ENCODE results near the gene FGF1.

FGF1 gene

DNA sequence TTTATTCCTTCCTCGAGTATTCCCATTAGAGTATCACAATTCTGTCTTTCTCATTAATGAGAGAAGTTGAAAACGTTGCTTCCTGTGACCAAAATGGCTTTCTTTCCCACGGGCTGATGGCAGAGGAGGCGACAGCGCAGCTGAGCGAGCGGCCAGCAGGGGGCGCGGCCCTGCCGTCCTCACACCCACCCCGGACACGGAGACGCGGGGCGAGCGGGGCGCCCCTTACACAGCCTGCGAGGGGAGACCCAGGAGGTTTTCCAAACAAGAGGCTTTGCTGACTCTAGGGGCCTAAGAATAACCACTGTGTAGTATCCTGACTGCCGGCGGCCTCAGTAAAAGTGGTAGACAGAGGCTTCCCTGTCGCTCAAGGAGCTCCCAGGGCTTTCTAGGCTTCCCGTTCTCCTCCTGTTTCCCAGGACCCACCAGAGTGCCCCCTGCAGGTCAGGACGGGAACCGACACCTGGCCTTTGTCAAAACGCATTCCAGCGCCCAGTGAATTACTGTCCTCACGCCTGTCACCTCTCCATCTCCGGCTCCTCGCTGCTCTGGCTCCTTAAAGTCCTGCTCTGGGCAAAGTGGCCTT, 27.3 kb upstream of the FGF1 start:
- no peak overlapping the region for H3K27ac ChIP-seq (ENCODE audit: low read depth, low read length, poor library complexity, severe bottlenecking)
- TF ChIP-seq EZH2 (IDR thresholded peaks at IDR 0.05; ENCODE audit: borderline replicate concordance, low read length): no peak
- TF ChIP-seq, protein P1, sequence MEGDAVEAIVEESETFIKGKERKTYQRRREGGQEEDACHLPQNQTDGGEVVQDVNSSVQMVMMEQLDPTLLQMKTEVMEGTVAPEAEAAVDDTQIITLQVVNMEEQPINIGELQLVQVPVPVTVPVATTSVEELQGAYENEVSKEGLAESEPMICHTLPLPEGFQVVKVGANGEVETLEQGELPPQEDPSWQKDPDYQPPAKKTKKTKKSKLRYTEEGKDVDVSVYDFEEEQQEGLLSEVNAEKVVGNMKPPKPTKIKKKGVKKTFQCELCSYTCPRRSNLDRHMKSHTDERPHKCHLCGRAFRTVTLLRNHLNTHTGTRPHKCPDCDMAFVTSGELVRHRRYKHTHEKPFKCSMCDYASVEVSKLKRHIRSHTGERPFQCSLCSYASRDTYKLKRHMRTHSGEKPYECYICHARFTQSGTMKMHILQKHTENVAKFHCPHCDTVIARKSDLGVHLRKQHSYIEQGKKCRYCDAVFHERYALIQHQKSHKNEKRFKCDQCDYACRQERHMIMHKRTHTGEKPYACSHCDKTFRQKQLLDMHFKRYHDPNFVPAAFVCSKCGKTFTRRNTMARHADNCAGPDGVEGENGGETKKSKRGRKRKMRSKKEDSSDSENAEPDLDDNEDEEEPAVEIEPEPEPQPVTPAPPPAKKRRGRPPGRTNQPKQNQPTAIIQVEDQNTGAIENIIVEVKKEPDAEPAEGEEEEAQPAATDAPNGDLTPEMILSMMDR (IDR thresholded peaks at IDR 0.05; ENCODE audit: low read length): peak; percentile 99
- no peaks in the 10 kb centered on the region for H3K79me2 ChIP-seq (ENCODE audit: insufficient read depth, low read length)
- no peaks in the 10 kb centered on the region for H3F3A ChIP-seq (ENCODE audit: insufficient read depth, low read length)
- H3K4me1 ChIP-seq (ENCODE audit: insufficient read depth, low read length, severe bottlenecking): no peaks in the 10 kb centered on the region
- H3K4me2 ChIP-seq (ENCODE audit: low read length): peak overlapping the region; percentile 89
- H3K9ac ChIP-seq (ENCODE audit: low read length): no peak overlapping the region
- no peaks in the 10 kb centered on the region for H3K36me3 ChIP-seq (ENCODE audit: insufficient read depth, low read length)
- no peaks in the 10 kb centered on the region for H3K9me3 ChIP-seq (ENCODE audit: low read length)
- H3K4me3 ChIP-seq (ENCODE audit: low read depth, low read length, poor library complexity, severe bottlenecking): peak overlapping the region; percentile 59
- H3K27me3 ChIP-seq (ENCODE audit: insufficient read depth, low read length): peaks cover 3% of the 10 kb centered on the region; the same call in 1 of the 2 replicates
- no peaks in the 10 kb centered on the region for H4K20me1 ChIP-seq (ENCODE audit: insufficient read depth, low read length)
- no peak overlapping the region for H2AFZ ChIP-seq (ENCODE audit: low read length)
- H3K9me2 ChIP-seq (ENCODE audit: low read depth, low read length): no peaks in the 10 kb centered on the region

DNA sequence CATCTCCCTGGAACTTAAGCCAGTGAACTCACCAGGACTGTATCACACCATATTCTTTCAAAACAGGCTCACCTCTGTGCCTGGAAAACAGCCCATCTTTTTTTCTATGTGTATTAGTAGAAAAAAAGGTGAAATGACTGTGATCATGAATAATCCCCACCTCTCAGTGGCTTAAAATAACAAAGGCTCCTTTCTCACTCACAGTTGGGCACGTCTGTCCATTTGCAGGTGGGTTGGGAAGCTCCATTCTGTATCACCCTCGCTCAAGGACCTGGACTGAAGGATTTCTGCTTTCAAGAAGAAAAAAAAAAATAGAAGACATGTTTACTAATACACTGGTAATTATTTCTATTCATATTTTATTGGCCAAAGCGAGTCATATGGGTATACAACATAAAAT, 17.3 kb upstream of the FGF1 start:
- Histone ChIP-seq H2AFZ (ENCODE audit: low read length) (no peak overlapping the region), H3K9me3 (ENCODE audit: low read length) (no peaks in the 10 kb centered on the region), H3K9me2 (ENCODE audit: low read depth, low read length) (no peaks in the 10 kb centered on the region), H3F3A (ENCODE audit: insufficient read depth, low read length) (no peaks in the 10 kb centered on the region), H4K20me1 (ENCODE audit: insufficient read depth, low read length) (no peaks in the 10 kb centered on the region), H3K4me1 (ENCODE audit: insufficient read depth, low read length, severe bottlenecking) (no peaks in the 10 kb centered on the region), H3K27ac (ENCODE audit: low read depth, low read length, poor library complexity, severe bottlenecking) (no peak overlapping the region), H3K4me2 (ENCODE audit: low read length) (no peak overlapping the region), H3K79me2 (ENCODE audit: insufficient read depth, low read length) (no peaks in the 10 kb centered on the region), H3K27me3 (ENCODE audit: insufficient read depth, low read length) (no peaks in the 10 kb centered on the region), H3K9ac (ENCODE audit: low read length) (no peak overlapping the region), H3K36me3 (ENCODE audit: insufficient read depth, low read length) (no peaks in the 10 kb centered on the region), H3K4me3 (ENCODE audit: low read depth, low read length, poor library complexity, severe bottlenecking) (no peak overlapping the region)
- TF ChIP-seq EZH2 (IDR thresholded peaks at IDR 0.05; ENCODE audit: borderline replicate concordance, low read length): no peak
- TF ChIP-seq, protein P1 (IDR thresholded peaks at IDR 0.05; ENCODE audit: low read length): no peak

DNA sequence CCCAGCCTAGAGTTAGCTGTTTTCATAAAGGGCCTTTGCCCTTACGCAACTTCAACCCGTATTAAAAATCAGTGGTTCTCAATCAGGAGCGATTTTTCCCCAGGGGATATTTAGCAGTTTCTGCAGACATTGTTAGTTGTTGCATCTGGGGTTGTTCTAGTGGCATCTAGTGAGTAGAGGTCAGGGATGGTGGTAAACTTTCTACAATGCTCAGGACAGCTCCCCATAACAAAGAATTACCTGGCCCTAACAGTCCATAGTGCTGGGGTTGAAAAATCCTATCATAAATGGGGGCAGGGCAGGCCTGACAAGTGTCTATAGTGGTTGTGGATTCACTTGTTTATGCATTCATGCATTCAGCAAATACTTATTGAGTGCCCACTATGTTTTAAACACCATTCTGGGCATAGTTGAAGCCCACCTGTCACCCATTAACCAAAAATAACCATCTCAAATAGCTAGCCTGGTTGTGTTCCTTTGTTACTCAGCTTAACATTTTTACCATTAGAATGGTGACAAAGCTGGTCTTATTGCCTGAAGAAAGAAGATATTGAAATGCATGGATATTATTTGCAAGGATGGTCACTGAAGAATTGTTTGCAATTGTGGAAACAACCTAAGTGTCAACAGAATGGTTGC, 15.9 kb upstream of the FGF1 start:
- Histone ChIP-seq H3K9ac (ENCODE audit: low read length) (no peak overlapping the region), H3K79me2 (ENCODE audit: insufficient read depth, low read length) (no peaks in the 10 kb centered on the region), H3K9me2 (ENCODE audit: low read depth, low read length) (no peaks in the 10 kb centered on the region), H4K20me1 (ENCODE audit: insufficient read depth, low read length) (no peaks in the 10 kb centered on the region), H3K27ac (ENCODE audit: low read depth, low read length, poor library complexity, severe bottlenecking) (no peak overlapping the region), H3K4me3 (ENCODE audit: low read depth, low read length, poor library complexity, severe bottlenecking) (no peak overlapping the region), H3K36me3 (ENCODE audit: insufficient read depth, low read length) (no peaks in the 10 kb centered on the region), H3K9me3 (ENCODE audit: low read length) (no peaks in the 10 kb centered on the region), H3K27me3 (ENCODE audit: insufficient read depth, low read length) (no peaks in the 10 kb centered on the region), H3K4me2 (ENCODE audit: low read length) (no peak overlapping the region), H3F3A (ENCODE audit: insufficient read depth, low read length) (no peaks in the 10 kb centered on the region), H3K4me1 (ENCODE audit: insufficient read depth, low read length, severe bottlenecking) (no peaks in the 10 kb centered on the region), H2AFZ (ENCODE audit: low read length) (no peak overlapping the region)
- TF ChIP-seq, protein P1 (IDR thresholded peaks at IDR 0.05; ENCODE audit: low read length): no peak
- TF ChIP-seq EZH2 (IDR thresholded peaks at IDR 0.05; ENCODE audit: borderline replicate concordance, low read length): no peak
